Measurements from ENCODE around the gene SFMBT1. TPM values are rescaled to one million over a fixed set of nuclear protein-coding genes. Genes with fewer than 3 reads are reported as not detected.
A peak's percentile ranks its signal among the peaks of the same experiment; 100 is the strongest.

The SFMBT1 gene
- total RNA-seq, 2 donors from 2014 or later = 6.9 to 17.6 TPM

GRCh38 chr3:52860424-52860768 is 185.5 kb downstream of the SFMBT1 start:
- H3K4me3 ChIP-seq = no peak overlapping the region
- DNase-seq (no peak), ATAC-seq (no peak)
- H3K27me3 ChIP-seq = no peaks in the 10 kb centered on the region
- intact Hi-C loops (cut with DNase I) = no loop called here
- H3K36me3 ChIP-seq (replicated peaks in 1 of 2; ENCODE audit: insufficient read depth in 1 of 2, low read depth in 2 of 2) = no peaks in the 10 kb centered on the region
- H3K4me1 ChIP-seq = peaks cover 10% of the 10 kb centered on the region
- 85 to 87% methylated on average over 8 of the region's 8 CpGs for WGBS, 2 donors
- H3K9me3 ChIP-seq = no peaks in the 10 kb centered on the region
- H3K27ac ChIP-seq = no peak overlapping the region
- TF ChIP-seq CTCF (IDR thresholded peaks at IDR 0.05) (no peak), POLR2A (IDR thresholded peaks at IDR 0.05) (no peak)

GRCh38 chr3:52859686-52860423 is 186.0 kb downstream of the SFMBT1 start:
- intact Hi-C loops (cut with DNase I) = no loop called here
- peaks cover 10% of the 10 kb centered on the region for H3K4me1 ChIP-seq
- TF ChIP-seq CTCF (IDR thresholded peaks at IDR 0.05) = no peak
- TF ChIP-seq POLR2A (IDR thresholded peaks at IDR 0.05) = no peak
- no peaks in the 10 kb centered on the region for H3K27me3 ChIP-seq
- H3K9me3 ChIP-seq = no peaks in the 10 kb centered on the region
- H3K27ac ChIP-seq = no peak overlapping the region
- WGBS, 2 donors = 61 to 70% methylated on average over 8 of the region's 8 CpGs
- no peak overlapping the region for H3K4me3 ChIP-seq
- no peaks in the 10 kb centered on the region for H3K36me3 ChIP-seq (replicated peaks in 1 of 2; ENCODE audit: insufficient read depth in 1 of 2, low read depth in 2 of 2)
- ATAC-seq = no peak
- DNase-seq = peak in 1 of 4 donors; percentile 38

GRCh38 chr3:52857864-52858263 is 188.0 kb downstream of the SFMBT1 start:
- Histone ChIP-seq H3K9me3 (no peaks in the 10 kb centered on the region), H3K27me3 (no peaks in the 10 kb centered on the region), H3K36me3 (replicated peaks in 1 of 2; ENCODE audit: insufficient read depth in 1 of 2, low read depth in 2 of 2) (no peaks in the 10 kb centered on the region), H3K4me1 (peaks cover 10% of the 10 kb centered on the region), H3K4me3 (no peak overlapping the region), H3K27ac (no peak overlapping the region)
- DNase-seq (peak in 3 of 4 donors; percentile 27 to 62 (median 44)), ATAC-seq (no peak)
- 58 to 69% methylated on average over 5 of the region's 5 CpGs for WGBS, 2 donors
- TF ChIP-seq CTCF (IDR thresholded peaks at IDR 0.05) = no peak
- TF ChIP-seq POLR2A (IDR thresholded peaks at IDR 0.05) = no peak
- intact Hi-C loops (cut with DNase I) = no loop called here

- Histone ChIP-seq H3K4me3 (no peak overlapping the region), H3K36me3 (replicated peaks in 1 of 2; ENCODE audit: insufficient read depth in 1 of 2, low read depth in 2 of 2) (peaks cover 0 to under 1% of the 10 kb centered on the region in 2 donors), H3K27me3 (no peaks in the 10 kb centered on the region), H3K9me3 (no peaks in the 10 kb centered on the region), H3K4me1 (peaks cover 10% of the 10 kb centered on the region), H3K27ac (no peak overlapping the region)
- no peak for DNase-seq
- intact Hi-C loops (cut with DNase I) = no loop called here
- no peak for ATAC-seq
- TF ChIP-seq CTCF (IDR thresholded peaks at IDR 0.05) (no peak), POLR2A (IDR thresholded peaks at IDR 0.05) (no peak)
- WGBS, 2 donors = 77 to 82% methylated on average over 3 of the region's 3 CpGs
Observed at GRCh38 chr3:52857133-52857532, 188.7 kb downstream of the SFMBT1 start.

- WGBS, 2 donors = 55 to 57% methylated on average over 5 of the region's 5 CpGs
- H3K4me1 ChIP-seq = peaks cover 10% of the 10 kb centered on the region
- ATAC-seq (no peak), DNase-seq (no peak)
- TF ChIP-seq CTCF (IDR thresholded peaks at IDR 0.05) = no peak
- no peak for TF ChIP-seq POLR2A (IDR thresholded peaks at IDR 0.05)
- H3K36me3 ChIP-seq (replicated peaks in 1 of 2; ENCODE audit: insufficient read depth in 1 of 2, low read depth in 2 of 2) = peaks cover 0 to 3% of the 10 kb centered on the region in 2 donors
- no peaks in the 10 kb centered on the region for H3K27me3 ChIP-seq
- intact Hi-C loops (cut with DNase I) = no loop called here
- no peak overlapping the region for H3K4me3 ChIP-seq
- no peak overlapping the region for H3K27ac ChIP-seq
- no peaks in the 10 kb centered on the region for H3K9me3 ChIP-seq
Observed at GRCh38 chr3:52856666-52857065, 189.2 kb downstream of the SFMBT1 start.
